Esophagus squamous epithelium (tissue), 5 donors: ENCODE results near the gene GPR132. TPM values are rescaled to one million over a fixed set of nuclear protein-coding genes. Genes with fewer than 3 reads are reported as not detected.

Experiments
- DNase-seq: peaks from one replicate; lab custom pipeline; 2025; lab: John Stamatoyannopoulos, UW
- H3K27ac ChIP-seq, 4 donors: fragments of 200-600 bp; sonication (generic); one replicate each; pipeline ENCODE4 v1.5.1; 2016 to 2019; ENCODE audit warnings: mild to moderate bottlenecking in 1 of 4
- H3K27me3 ChIP-seq, 4 donors: fragments of 200-600 bp; sonication (generic); 1 replicate in 3 of 4; 2 replicates in 1 of 4; pipeline versions ENCODE4 v1.5.1 to v1.6.0; 2017 to 2021; ENCODE audit warnings: antibody characterized with exemption in 1 of 4
- H3K36me3 ChIP-seq, 3 donors: fragments of 200-600 bp; sonication (generic); one replicate each; pipeline ENCODE4 v1.5.1; 2016 to 2019
- H3K4me1 ChIP-seq, 3 donors: fragments of 200-600 bp; sonication (generic); one replicate each; pipeline ENCODE4 v1.5.1; 2017 to 2019
- H3K4me3 ChIP-seq, 4 donors: fragments of 200-600 bp; sonication (generic); 1 replicate in 3 of 4; 2 replicates in 1 of 4; pipeline ENCODE4 v1.5.1; 2016 to 2019; ENCODE audit warnings: mild to moderate bottlenecking in 2 of 4, moderate library complexity in 1 of 4
- H3K9me3 ChIP-seq, 3 donors: fragments of 200-600 bp; sonication (generic); one replicate each; pipeline ENCODE4 v1.5.1; 2016 to 2019
- CTCF ChIP-seq, 6 experiments: fragments of 450-650 bp in 4 of 6; fragments of 200-600 bp in 2 of 6; sonication (generic) in 2 of 6; IDR thresholded peaks; one replicate each; pipeline ENCODE4 v1.5.1; 2016 to 2019; ENCODE audit warnings: antibody characterized with exemption in 6 of 6, mild to moderate bottlenecking in 4 of 6, moderate library complexity in 4 of 6
- POLR2A ChIP-seq, 4 donors: fragments of 450-650 bp; IDR thresholded peaks; one replicate each; pipeline ENCODE4 v1.6.1; 2017; ENCODE audit warnings: antibody characterized with exemption in 4 of 4, mild to moderate bottlenecking in 4 of 4, moderate library complexity in 3 of 4
- WGBS, 2 donors: methylation state at CpG; one replicate each; pipeline ENCODE4 v1.1.5; 2018; 5-methylcytosine and 5-hydroxymethylcytosine counted together
- intact Hi-C: fragments of 100-400 bp; cut with DNase I; formaldehyde crosslinking; loops from one replicate; pipeline ENCODE4 v1.15.0; 2022
- total RNA-seq, 4 donors: library from RNA; depleted of rRNA; stranded (reverse); fragments of >200 nt; gene quantifications; one replicate each; pipeline ENCODE4 v1.1.0, GENCODE V29; 2016
- donor health status: DM: yes; HTN: yes; CAD: no.

The GPR132 gene
- total RNA-seq, 4 donors from 2014 or later: 0.79 to 5.0 (median 1.6) TPM

DNA sequence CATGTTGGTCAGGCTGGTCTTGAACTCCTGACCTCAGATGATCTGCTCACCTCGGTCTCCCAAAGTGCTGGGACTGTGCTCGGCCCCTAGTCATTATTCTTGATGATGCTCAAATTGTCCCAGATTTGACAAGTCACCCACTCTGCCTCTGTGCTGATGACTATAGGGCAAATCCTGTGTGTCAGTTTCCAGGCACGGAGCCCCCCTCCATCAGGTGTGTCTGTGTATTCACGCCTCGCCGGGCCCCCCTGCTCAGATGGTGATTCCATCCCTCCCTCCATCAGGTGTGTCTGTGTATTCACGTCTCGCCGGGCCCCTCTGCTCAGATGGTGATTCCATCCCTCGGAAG, 4.3 kb upstream of the GPR132 start:
- H3K27ac ChIP-seq: peak overlapping the region in 1 of 4 donors; percentile 31
- WGBS, 2 donors: 66 to 82% methylated on average over 4 to 7 of the region's 10 CpGs
- H3K36me3 ChIP-seq: no peaks in the 10 kb centered on the region
- DNase-seq: no peak
- no peaks in the 10 kb centered on the region for H3K9me3 ChIP-seq
- TF ChIP-seq POLR2A (IDR thresholded peaks at IDR 0.05): no peak
- no peak for TF ChIP-seq CTCF (IDR thresholded peaks at IDR 0.05)
- H3K27me3 ChIP-seq: peaks cover 0 to 84% (median 0%) of the 10 kb centered on the region in 4 donors
- H3K4me1 ChIP-seq: peaks cover 0 to 39% (median 0%) of the 10 kb centered on the region in 3 donors
- H3K4me3 ChIP-seq: no peak overlapping the region
- intact Hi-C loops: no loop called here

- Histone ChIP-seq H3K9me3 (no peaks in the 10 kb centered on the region), H3K27ac (no peak overlapping the region), H3K36me3 (no peaks in the 10 kb centered on the region), H3K27me3 (peaks cover 0 to 77% (median 0%) of the 10 kb centered on the region in 4 donors), H3K4me3 (no peak overlapping the region), H3K4me1 (peaks cover 0 to 37% (median 0%) of the 10 kb centered on the region in 3 donors)
- TF ChIP-seq CTCF (IDR thresholded peaks at IDR 0.05) (no peak), POLR2A (IDR thresholded peaks at IDR 0.05) (no peak)
- no peak for DNase-seq
- 75 to 76% methylated on average over 13 of the region's 13 CpGs for WGBS, 2 donors
- intact Hi-C loops: no loop called here
These were observed 3.6 kb upstream of the GPR132 start for GRCh38 chr14:105068818-105069217.

GRCh38 chr14:105067969-105068301, 2.7 kb upstream of the GPR132 start:
- Histone ChIP-seq H3K4me3 (no peak overlapping the region), H3K9me3 (no peaks in the 10 kb centered on the region), H3K27ac (no peak overlapping the region), H3K36me3 (no peaks in the 10 kb centered on the region), H3K4me1 (peaks cover 0 to 44% (median 0%) of the 10 kb centered on the region in 3 donors), H3K27me3 (peaks cover 0 to 68% (median 0%) of the 10 kb centered on the region in 4 donors)
- intact Hi-C loops: no loop called here
- no peak for DNase-seq
- WGBS, 2 donors: 95% methylated on average over 12 of the region's 12 CpGs; no CpG with 5 or more reads in 1 of the 2 donors
- TF ChIP-seq CTCF (IDR thresholded peaks at IDR 0.05) (no peak), POLR2A (IDR thresholded peaks at IDR 0.05) (no peak)

GRCh38 chr14:105067140-105067968, 2.1 kb upstream of the GPR132 start:
- no peak for TF ChIP-seq POLR2A (IDR thresholded peaks at IDR 0.05)
- no peak for TF ChIP-seq CTCF (IDR thresholded peaks at IDR 0.05)

More at GRCh38 chr14:105067140-105067968, 2.1 kb upstream of the GPR132 start:
- intact Hi-C loops: no loop called here
- H3K4me1 ChIP-seq: peaks cover 0 to 47% (median 0%) of the 10 kb centered on the region in 3 donors
- peaks cover 0 to 62% (median 0%) of the 10 kb centered on the region in 4 donors for H3K27me3 ChIP-seq
- H3K4me3 ChIP-seq: no peak overlapping the region
- no peaks in the 10 kb centered on the region for H3K36me3 ChIP-seq
- no peaks in the 10 kb centered on the region for H3K9me3 ChIP-seq
- WGBS, 2 donors: 53 to 77% methylated on average over 2 to 12 of the region's 18 CpGs
- peak overlapping the region in 2 of 4 donors; percentile 17 to 19 for H3K27ac ChIP-seq
- DNase-seq: no peak
